CD4-positive, alpha-beta T cell treated with Interleukin-15 for 4 hours (primary cell): ENCODE results near the gene MITD1.
"Not testable (repeated sequence)": the region's sequence is repeated elsewhere in the genome, so short reads cannot be mapped to it uniquely, and the experiment has no call there.

Experiments used
- DNase-seq: peaks from one replicate; pipeline ENCODE4 v3.0.0-alpha.2; 2020; ENCODE audit warnings: low spot score

MITD1 gene

DNA sequence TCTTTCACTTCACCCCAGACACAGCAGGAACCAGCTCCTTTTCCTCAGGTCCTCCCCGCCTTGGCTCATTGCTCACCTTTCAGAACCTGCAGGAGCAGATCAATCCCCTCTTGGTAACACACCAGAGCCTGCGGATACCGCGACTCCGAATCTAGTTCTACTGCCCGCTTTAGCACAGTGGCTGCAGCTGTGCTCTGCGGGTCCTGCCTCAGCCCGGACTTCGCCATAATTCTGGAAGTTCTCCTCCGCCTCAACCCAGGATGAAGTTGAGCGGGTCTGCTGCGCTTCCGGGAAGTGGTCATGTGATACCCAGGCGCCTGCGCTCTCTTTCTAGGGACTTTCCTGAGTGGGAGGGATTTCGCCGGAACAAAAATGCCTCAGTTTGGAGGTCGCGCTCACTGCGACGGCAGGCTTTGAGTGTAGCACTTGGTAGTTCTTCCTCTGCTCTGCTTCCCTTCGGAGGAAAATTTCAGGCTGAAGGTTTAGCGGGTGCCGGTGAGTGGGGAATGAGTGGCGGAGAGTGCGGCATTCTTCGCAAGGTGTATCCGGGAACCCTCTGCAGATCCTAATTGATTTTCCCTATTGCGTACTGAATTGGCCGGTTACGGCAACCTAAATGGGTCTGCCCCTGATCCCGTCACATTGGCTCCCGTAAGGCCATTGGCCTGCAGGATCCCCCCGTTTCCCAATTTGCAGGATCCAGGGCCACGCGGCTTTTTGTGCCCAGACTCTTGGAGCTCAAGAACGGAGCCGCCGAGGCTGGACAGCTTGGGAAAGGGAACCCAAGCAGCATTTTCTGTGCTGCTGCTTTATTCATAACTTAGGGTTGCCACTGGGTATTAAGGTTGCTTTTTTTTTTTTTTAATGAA lies at the start of gene MITD1, which contains the start of gene MRPL30:
MITD1 (minus strand) TSS at position 304 of the 869 bp plus-strand sequence; CDS start at position 227, 77 bp downstream.
MRPL30 (plus strand) TSS at position 430 of the 869 bp plus-strand sequence. CDS start 5,020 bp downstream, outside the sequence.
- peak; percentile 90 for DNase-seq

- no peak for DNase-seq
These were observed 37.2 kb upstream of the MITD1 start for GRCh38 chr2:99217929-99218501.

GRCh38 chr2:99216096-99216495 lies 35.2 kb upstream of the MITD1 start:
- DNase-seq = no peak

DNA sequence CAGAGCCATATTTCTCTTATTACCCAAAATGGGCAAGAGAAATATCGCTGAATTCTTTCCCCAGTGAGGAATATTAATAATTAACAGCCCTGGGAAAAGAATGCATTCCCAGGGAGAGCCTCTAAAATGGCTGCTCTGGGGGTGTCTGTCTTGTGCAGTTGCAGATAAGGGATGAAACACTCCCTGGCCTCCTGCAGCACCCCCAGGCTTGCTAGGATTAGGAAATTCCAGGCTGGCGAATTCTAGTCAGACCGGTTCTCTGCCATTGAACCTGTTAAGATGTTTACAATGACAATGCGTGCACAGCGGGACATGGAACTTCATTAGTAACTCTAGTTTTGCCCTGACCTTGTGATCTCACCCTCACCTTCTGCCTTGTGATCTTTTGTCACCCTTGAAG lies 24.6 kb upstream of the MITD1 start:
- no peak for DNase-seq

DNA sequence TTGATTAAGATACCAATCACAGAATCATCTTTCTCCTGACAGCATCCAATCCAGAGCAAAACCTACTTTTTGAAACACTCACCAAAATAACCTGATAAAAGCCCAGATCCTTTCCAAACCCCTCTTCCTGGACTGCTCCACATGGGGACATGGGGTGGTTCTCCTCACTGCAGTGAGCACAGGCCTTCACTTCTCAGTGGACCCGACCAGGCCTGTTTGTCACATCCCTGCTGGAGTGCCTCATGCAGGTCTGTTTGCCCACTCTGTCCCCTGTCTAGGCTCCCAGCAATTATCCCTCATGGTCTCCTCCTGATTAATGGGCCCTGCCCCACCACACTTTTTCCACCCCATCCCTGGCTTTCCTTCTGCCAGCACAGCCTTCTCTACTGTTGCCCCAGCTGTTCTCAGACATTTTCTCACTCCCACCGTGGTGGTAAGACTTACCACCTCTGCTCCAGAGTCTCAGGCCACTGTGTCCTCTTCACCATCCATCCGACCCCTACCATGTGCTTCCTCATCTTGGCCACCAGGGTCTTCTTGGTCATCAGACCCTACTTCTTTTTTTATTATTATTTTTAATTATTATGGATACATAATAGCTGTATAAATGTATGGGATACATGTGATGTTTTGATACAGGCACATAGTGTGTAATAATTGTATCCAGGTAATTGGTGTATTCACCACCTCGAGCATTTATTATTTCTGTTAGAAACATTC lies 21.3 kb upstream of the MITD1 start:
- no peak for DNase-seq

DNA sequence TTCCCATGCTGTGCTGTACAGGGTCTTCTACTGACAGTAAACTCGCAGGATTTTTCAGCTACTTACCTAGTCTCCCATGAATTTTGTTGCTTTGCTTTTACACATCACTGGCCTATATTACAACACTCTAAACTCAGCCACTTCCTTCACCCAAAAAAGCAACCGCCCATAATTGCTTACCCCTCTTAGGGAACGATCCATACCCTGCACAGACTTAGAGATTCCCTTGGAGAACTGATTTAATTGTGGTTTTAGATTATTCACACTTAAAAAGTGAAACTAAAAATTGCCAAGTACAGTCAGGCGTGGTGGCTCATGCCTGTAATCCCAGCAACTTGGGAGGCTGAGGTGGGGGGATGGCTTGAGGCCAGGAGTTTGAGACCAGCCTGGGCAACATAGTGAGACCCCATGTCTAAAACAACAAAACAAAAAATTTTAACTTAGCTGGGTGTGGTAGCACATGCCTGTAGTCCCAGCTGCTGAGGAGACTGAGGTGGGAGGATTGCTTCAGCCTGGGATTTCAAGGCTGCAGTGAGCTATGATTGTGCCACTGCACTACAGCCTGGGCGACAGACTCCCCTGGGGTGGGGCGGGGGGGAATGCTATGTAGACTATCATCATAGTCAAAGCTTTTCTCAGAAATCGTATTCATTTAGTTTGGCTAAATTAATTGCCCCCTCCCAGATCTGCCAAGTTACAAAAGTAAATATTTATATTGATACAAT lies 19.4 kb upstream of the MITD1 start:
- DNase-seq = no peak

- DNase-seq = no peak
These were observed 17.4 kb upstream of the MITD1 start for GRCh38 chr2:99198103-99198841.

- DNase-seq = not testable (repeated sequence)
These were observed 11.5 kb upstream of the MITD1 start for GRCh38 chr2:99192364-99192763.

DNA sequence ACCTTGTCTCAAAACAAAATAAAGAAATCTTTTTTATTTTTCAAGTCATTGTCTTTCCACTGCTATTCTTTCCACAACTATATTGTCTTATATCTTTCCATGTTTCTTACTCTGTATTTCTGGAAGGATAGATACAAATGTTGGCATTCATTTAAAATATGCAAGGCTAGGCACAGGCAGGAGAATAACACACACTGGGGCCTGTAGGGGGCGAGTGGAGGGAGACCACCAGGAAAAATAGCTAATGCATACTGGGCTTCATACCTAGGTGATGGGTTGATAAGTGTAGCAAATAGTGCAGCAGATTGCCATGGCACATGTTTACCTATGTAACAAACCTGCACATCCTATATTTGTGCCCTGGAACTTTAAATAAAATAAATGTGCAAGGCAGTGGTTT lies 9.7 kb upstream of the MITD1 start:
- no peak for DNase-seq

DNA sequence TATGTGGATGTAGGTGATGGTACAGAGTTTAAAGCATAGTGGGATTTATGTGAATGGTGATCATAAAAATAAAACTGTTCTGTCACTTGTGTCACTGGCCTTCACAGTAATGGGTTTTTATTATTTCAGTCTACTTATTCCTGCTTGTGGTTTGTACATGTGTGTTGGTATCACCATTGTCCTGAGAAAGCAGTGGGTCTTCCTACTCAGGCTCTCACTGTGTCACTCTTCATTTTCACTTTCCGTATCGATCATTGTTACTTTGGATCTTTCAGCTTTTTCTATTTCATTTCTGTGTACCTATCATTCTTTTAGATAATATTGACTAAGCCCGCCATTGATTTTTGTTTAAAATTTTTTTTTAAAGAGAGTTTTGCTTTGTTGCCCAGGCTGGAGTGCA lies 7.5 kb upstream of the MITD1 start:
- no peak for DNase-seq

GRCh38 chr2:99187011-99187410 lies 6.2 kb upstream of the MITD1 start:
- DNase-seq = no peak

- DNase-seq = no peak
These were observed 4.0 kb upstream of the MITD1 start for GRCh38 chr2:99184811-99185210.

DNA sequence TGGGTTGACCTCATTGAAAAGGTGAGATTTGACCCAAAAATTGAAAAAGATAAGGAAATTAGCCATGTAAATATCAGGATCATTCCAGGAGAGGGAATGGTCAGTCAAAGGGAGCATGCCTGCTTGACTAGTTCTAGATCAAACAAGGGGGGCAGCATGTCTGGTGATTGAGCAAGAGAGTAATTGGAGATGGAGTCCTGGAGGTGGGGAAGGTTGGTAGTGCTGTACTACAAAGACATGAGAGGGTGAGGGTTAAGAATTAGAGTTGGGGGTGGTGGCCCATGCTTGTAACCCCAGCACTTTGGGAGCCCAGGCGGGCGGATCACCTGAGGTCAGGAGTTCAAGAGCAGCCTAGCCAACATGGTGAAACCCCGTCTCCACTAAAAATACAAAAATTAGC lies 2.2 kb upstream of the MITD1 start:
- no peak for DNase-seq

DNA sequence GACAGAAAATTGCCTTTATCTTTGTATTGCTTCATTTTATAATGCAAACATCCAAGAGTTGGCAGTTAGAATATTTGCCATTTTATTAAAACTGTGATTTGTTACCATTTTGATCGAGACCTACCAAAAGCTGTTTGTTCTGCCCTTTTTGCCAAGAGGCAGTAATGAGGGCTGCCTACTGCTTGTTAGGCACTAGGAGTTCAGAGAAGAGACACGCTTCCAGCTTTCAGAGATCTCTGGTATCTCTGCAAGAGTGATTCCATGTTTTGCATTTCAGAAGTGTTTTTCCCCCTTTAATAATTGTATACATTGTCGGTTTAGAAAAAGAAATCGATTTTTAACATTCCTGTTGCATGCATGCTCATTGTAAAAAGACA lies 754 bp upstream of the MITD1 start:
- no peak for DNase-seq

GRCh38 chr2:99171377-99172140 lies 9.3 kb downstream of the MITD1 start:
- DNase-seq = no peak

DNA sequence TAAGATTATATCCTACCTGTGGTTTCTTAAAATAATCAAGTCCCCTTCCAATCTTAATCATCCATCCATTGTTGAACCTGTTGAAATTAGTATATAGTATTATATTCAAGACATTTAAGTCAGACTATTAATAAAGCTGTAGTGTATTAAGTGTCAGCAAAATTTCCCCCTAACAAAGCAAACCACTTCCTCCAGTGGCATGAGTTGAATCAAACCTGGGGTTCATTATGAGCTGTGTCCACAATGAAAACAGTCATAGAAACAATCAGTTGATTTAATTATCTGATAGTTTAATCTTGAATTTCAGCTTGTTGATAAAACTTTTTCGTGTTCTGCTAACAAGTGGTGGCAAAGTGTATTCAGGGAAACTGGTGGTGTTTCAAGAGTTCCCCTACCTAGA lies 11.3 kb downstream of the MITD1 start:
- DNase-seq = no peak

GRCh38 chr2:99166218-99166617 lies 14.6 kb downstream of the MITD1 start:
- no peak for DNase-seq

- no peak for DNase-seq
These were observed 21.3 kb downstream of the MITD1 start for GRCh38 chr2:99159594-99159993.

GRCh38 chr2:99158599-99158998 lies 22.3 kb downstream of the MITD1 start:
- no peak for DNase-seq

DNA sequence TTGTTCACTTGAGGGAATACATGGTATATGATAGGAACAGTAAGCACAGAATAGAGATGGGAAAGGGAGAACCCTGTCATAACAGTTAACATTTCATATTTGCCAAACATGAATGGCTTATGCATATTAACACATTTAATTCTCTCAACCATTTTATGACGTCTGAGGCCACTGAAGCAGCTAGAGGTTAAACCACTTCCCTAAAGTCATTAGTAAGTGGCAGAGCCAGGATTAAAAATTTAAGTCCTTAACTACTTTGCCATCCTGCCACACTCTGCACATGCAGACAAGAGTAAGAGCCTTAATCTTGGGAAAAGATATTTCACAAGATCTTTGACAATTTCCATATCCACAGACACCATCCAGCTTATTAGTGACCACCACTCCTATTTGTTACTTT lies 24.0 kb downstream of the MITD1 start:
- DNase-seq = no peak
